Occipital lobe (tissue), 2 donors: ENCODE results near the gene GTPBP3. TPM values are rescaled to one million over a fixed set of nuclear protein-coding genes. Genes with fewer than 3 reads are reported as not detected.
"Not testable (repeated sequence)": the region's sequence is repeated elsewhere in the genome, so short reads cannot be mapped to it uniquely, and the experiment has no call there.

Experiments used
- DNase-seq: peaks from one replicate; lab custom pipeline; 2025; lab: John Stamatoyannopoulos, UW
- total RNA-seq: library from RNA; depleted of rRNA; stranded (reverse); fragments of >200 nt; gene quantifications from one replicate; pipeline ENCODE4 v1.2.3, GENCODE V29; 2014

Gene GTPBP3, protein sequence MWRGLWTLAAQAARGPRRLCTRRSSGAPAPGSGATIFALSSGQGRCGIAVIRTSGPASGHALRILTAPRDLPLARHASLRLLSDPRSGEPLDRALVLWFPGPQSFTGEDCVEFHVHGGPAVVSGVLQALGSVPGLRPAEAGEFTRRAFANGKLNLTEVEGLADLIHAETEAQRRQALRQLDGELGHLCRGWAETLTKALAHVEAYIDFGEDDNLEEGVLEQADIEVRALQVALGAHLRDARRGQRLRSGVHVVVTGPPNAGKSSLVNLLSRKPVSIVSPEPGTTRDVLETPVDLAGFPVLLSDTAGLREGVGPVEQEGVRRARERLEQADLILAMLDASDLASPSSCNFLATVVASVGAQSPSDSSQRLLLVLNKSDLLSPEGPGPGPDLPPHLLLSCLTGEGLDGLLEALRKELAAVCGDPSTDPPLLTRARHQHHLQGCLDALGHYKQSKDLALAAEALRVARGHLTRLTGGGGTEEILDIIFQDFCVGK
- total RNA-seq, result 23.2 TPM

DNA sequence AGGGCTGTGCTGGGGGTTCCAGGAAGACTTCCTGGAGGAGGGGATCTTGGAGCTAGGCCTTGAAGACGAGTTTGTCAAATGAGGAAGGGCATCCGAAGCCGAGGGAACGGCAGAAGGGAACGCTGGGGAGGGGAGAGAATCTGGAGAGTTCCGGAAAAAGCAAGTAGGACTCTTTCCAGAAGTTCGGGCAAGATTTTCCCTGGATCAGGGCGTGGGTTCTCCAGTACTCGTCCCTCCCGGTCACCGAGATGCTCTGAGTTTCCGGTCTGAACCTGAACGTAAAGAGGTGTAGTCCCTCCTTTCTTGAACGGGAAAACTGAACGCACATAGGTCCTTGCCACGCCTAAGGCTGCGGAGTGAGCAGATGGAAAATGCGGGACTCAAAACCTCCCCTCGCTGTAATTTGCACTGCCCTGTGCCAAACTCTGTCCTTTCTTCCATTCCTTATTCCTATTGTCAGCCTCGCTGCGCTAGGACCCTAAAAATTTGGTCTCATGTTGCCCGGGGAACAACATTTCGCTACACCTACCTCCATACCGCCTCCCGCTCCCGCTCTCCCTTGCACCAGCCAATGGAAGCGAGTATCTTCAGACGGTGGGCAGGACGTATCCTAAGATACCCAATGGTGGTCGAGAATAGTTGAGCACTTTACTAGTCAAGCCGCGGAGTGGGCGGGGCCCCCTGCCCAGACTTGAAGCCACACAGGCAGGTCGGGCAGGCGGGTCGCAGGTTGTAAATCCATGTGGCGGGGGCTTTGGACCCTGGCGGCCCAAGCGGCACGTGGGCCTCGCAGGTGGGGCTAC, at the start of gene GTPBP3:
GTPBP3 (plus strand) TSS at position 682 of the 803 bp plus-strand sequence; CDS start at position 741, 59 bp downstream.
- DNase-seq, result peak; percentile 96

DNA sequence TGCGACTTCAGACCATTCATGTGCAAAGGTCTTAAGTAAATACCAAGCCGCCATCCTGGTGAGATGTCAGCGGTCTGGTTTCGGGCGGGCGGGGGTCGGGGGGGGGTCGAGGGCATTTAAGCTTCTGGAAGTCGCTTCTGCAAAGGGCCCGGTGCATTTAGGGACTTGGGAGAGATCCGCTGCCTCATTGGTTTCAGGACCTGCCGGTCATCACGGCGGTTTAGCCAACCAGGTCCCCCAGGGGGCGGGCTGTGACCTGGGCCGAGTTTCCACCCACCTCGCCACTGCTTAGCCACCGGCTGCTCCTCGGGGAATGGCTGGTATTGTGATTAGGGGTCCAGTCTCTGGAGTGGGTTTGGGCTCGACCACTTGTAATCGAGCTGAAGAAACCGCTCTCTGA, 47.9 kb upstream of the GTPBP3 start:
- DNase-seq, result no peak

DNA sequence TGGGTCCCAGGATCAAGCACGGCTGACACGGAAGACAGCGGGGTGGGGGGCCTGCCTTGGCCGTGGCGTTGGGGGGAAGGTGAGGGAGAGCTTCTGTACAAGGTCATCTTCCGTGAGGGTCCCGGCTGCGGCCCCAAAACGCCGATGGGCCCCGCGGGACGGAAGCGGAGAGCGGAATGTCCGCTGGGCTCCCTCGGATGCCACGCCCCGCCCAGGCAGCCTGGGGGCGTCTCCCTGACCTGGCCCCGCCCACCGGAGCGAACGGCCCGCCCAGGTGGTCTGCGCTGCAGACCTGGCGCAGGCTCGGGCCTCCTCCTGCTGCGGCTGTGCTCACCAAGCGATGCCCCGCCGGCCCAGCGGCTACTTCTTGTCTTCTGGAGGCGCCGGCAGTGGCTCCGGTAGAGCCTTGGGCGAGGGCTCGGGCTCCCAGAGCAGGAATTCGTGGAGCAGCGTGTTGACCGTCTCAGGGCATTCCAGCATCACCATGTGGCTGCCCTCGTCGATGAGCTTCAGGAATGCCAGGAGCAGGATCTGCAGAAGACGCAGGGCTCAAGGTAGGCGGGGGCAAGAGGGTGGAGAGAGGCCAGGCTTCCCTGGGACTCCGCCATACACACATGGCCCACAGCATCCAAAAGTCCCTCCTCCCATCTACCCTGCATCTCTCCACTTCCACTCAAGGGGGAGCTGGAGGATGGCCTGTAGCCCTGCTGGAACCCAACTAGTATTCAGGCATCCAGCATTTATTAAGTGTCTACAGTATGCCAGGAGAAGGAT, 44.9 kb upstream of the GTPBP3 start:
- DNase-seq, result no peak

DNA sequence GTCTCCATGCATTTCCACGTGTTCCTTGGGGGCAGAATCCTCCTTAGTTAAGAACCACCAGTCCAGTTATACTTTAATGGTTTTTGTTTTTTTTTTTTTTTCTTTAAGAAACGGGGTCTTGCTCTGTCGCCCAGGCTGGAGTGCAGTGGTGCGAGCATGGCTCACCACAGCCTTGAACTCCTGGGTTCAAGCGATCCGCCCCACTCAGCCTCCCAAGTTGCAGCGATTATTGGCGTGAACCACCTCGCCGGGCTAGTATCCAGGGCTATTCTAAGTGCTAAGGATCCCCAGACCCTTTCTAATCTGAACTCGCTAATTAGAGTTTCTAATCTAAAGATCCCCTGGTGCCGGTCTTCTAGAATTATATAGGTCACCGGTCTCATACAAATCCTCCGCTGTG, 43.7 kb upstream of the GTPBP3 start:
- DNase-seq, result no peak

DNA sequence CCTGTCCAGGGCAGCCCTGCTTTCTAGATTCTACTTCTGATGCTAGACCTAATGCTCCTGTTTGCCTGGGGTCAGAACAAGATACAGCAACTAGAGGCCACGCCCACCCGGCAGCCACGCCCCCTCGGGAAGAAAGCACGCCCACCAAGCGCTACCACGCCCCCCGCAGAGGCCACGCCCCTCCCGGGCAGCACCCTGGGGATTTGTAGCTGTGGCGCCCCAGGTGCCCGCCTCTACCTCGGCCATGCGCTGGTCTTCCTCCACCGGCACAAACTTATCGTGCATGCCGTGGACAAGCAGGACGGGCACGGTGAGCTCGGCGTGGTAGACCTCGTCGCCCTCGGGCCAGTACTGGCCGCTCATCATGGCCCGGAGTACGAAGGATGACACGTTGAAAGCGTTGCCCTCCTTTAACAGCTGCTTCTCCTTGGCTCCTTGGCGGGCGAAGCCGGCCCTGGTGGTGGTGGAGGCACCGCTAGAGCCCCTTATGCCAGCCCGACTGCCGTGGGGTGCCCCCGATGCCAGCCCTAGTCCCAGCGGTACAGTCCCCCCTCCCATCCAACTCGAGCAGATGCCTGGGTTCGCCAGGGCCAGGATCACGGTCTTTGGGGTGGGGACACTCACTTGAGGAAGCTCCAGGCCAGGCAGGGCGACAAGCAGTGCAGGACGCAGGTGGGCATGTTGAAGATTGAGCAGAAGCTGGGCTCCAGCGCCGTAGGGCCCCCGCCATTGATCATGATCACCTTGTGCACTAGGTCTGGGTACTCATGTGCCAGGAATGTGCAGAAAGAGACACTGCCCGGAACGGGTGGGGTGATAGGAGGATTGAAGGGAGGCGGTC, 43.1 kb upstream of the GTPBP3 start:
- no peak for DNase-seq

DNA sequence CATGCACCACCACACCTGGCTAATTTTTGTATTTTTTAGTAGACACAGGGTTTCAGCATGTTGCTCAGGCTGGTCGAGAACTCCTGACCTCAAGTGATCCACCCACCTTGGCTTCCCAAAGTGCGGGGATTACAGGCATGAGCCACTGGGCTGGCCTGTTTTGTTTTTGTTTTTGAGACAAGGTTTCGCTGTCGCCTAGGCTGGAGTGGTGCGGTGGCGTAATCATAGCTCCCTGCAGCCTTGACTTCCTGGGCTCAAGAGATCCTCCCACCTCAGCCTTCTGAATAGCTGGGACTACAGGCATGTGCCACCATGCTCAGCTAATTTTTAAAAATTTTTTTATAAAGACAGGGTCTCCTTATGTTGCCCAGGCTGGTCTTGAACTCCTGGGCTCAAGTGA, 41.8 kb upstream of the GTPBP3 start:
- DNase-seq, result not testable (repeated sequence)

DNA sequence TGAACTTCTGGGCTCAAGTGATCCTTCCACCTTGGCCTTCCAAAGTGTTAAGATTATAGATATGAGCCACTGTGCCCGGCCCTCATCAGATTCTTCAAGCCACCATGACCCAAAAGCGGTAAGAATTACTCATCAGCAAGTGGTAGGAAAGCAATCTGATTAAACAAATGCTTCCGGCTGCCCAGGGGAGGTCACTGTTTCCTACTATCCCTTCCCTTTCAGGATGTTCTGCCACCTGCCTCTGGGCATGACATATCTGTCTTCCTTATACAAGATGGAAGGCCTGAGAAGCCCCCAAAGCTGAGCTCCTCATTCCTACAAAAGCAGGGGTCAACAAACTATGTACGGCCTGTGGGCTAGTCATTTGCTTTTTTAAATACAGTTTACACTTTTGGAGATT, 41.1 kb upstream of the GTPBP3 start:
- DNase-seq, result no peak

DNA sequence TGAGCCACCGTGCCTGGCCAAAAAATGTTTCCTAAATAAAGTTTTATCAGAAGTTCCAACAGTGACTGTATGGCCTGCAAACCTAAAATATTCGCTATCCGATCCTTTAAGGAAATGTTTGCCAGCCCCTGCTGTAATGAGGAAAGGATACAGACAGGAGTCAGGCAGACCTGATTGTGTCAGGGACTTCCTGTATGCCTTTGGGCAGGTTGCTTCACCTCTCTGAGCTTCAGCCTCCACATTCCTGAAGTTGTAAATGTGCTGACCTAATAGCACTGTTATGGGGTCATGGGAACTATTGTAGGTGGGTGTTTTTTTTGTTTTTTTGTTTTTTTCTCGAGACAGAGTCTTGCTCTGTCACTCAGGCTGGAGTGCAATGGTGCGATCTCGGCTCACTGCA, 40.4 kb upstream of the GTPBP3 start:
- DNase-seq, result no peak

DNA sequence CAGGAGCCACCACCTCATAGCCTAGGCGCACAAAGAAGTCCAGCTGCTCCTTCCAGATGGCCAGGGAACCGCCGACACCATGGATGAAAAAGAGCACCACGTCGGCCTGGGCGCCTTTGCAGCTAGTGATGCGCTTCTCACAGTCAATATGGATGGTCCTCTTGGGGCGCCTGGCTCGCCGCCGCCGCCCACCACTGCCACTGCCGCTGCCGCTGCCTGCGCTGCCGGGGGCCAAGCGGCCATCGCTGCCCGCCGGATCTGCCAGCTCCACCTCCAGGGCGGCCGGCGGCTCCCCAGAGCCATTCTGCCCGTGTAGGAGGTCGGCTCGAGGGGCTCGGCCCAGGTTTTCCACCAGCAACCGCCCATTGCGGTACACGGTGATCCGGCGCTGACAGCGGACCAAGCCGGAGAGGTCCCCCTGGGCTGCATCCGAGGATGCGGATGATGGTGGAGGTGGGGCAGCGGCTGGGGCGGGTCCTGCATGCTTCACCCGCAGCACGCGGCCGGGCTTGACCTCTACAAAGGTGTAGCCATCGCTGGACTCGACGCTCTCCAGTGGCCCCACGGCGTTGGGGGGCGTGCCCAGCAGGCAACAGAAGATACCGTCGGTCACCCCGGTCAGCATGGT, 36.2 kb upstream of the GTPBP3 start:
- no peak for DNase-seq

DNA sequence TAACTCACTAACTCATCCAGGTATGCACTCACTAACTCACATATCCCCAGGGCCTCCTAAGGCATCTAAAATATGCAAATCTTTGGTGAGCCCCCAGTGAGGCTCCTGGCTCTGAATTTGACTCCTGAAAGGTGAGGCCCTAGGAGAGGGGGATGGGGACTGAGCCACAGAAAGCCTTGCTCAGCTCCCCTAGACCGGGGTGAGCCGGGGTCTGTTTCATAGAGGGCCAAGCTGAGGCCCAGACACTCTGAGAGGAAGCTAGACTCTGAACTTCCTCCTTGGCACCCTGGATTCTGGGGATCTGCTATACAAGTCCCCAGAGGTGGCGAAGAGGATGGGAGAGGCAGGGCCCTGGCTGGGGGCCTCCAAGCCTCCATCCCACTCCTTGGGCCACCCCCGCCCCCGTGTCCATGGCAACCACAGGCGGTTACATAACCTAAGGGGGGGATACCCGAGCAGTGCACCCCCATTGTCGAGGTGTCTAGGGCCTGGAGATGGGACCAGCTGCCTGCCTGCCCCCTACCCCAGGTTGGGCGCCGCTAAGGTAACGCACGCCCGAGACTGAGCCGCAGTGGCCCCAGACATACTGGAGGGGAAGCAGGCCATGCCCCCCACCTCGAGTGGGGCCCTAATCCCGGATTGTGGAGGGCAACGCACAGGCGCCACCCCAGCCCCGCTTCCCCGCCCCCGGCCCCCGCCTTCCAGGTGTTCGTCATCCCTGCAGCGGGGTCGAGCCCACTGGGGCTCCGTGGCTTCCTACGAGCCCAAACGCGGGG, 34.8 kb upstream of the GTPBP3 start:
- no peak for DNase-seq

DNA sequence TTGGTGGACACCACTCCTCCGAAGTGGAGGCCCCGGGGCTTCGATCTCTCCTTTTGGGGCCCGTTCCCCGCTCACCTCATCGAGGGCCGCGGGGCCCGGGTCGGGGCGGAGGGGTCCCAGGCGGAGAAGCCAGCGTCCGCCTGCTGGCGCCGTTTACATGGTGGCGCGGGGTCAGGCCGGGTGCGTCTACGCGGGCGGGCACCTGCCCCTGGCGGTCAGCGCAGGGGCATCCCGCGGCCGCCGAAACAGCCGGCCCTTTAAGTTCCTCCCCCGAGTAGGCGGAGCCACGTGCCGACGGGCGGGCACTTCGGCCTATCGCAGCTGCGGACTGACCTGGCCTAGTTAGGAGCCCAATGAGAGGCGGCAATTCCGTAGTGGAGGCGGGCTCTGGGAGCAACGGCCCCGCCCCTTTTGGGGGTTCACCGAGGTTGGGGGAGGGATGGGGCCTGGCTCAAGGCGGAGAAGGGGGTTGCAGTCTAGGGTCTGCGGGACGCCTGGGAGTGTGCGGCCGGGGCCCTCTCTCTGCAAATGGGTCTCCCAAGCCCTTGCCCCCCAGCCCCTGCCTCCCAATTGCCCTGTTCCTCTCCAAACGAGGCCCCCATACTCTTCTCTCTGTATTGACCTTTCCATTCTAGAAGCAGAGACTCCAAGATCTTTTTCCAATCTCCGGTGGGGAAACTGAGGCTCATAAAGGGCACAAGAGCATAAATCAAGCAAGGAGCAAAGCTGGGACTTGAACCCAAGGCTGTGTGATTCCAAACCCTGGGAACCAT, 34.0 kb upstream of the GTPBP3 start, which contains the start of gene ABHD8:
ABHD8 (minus strand) TSS at position 259 of the 773 bp plus-strand sequence. CDS start 1,809 bp downstream, outside the sequence.
- peak; percentile 93 for DNase-seq

DNA sequence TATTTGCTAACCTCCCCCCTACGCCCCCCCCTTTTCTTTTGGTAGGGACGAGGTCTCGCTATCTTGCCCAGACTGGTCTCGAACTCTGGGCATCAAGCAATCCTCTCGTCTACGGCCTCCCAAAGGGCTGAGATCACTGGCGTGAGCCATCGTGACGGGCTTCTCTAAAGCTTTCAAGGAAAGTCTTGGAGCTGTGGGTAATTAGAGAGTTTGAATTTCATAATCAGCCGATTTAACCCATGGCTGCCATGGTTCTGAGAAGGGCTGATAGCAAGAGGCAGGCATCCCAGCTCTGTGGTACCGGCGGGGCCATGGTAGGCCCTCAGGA, 33.4 kb upstream of the GTPBP3 start:
- DNase-seq, result no peak

DNA sequence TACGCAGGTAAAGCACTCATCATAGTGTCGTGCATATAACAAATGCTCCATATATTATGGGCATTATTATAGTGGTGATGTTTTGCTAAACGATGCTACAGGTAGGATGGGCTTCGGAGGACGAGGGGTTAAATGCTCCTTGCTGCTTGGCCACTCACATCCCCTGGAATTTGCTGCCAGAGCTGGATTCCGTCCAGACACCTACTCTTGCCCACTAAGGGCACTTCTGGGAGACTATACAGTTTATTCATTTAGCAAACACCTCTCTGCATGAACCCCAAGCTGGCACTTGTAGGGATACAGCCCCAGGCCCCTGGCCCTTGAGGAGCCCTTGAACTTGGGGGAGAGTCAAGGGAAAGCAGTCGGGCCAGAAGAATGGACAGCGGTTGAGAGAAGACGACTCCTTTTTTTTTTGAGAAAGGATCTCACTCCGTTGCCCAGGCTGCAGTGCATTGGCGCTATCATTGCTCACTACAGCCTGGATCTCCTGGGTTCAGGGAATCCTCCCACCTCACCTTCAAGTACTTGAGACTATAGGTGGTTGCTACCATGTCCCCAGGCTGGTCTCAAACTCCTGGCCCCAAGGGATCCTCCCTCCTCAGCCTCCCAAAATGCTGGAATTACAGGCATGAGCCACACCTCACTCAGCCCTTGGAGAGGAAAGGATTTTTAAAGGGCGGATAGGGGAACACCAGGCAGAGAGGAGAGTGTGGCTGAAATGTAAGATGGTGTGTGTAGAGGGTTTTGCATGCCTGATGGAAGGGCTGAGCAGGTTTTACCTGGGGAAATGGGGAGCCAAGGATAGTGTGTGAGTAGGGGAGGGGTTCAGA, 32.8 kb upstream of the GTPBP3 start:
- DNase-seq, result no peak

DNA sequence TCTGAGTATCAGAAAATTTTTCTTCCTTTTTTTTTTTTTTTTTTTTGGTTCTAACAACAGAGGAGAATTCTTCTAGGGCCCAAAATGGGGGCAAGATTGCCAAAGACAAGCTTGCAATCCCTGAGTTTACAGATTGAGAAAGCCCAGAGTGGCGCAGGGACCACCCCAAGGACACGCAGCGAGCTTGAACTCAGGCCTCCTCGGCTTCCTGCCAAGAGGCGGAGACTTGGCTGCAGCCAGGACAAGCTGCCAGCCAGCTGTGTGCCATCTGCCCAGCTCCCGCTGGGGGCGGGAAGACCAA, 32.2 kb upstream of the GTPBP3 start:
- DNase-seq, result no peak

DNA sequence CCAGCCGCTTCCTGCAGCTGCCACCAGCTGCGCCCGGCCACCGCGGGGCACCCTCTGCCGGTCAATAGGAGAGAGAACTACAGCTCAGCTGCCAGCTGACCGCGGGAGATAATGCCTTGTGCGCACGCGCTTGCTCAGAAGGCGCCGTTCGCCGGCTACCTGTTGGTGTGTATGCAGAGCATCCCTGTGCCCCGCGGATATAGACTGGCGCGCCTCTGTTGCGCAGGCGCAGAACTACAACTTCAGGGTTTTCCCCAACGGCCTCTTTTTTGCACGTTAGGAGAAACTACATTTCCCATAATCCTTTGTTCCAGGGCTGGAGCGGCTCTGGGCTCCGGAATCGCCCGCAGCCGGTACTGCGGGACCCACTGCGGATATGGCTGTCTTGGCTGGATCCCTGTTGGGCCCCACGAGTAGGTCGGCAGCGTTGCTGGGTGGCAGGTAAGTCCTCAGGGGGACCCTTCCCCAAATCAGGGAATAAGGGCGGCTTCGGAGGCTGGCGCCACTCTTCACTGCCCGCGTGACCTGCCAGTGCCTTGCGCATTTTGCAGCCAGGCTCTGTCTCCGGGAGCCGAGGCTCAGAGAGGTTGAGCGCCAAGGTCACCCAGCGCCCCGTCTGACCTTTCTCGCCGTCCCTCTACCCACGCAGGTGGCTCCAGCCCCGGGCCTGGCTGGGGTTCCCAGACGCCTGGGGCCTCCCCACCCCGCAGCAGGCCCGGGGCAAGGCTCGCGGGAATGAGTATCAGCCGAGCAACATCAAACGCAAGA, 31.7 kb upstream of the GTPBP3 start, which contains the start of gene MRPL34:
MRPL34 (plus strand) TSS at position 356 of the 768 bp plus-strand sequence; CDS start at position 377, 21 bp downstream.
- peak; percentile 95 for DNase-seq

DNA sequence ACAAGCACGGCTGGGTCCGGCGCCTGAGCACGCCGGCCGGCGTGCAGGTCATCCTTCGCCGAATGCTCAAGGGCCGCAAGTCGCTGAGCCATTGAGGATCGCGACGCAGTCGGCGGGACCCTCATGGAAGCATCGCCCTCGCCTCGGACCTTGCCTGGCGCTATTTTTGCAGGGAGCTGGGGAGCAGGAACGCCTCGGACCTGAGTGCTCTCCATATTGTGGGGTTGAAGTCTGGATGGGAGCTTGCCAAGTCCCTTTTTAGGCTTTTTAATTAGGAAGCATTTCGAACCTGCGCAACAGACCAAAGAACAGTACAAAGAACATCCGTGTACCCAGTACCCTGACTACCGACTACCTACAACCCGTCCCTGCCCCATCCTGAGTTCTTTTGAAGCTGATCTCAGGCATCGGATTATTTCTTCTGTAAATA, 31.1 kb upstream of the GTPBP3 start:
- no peak for DNase-seq

DNA sequence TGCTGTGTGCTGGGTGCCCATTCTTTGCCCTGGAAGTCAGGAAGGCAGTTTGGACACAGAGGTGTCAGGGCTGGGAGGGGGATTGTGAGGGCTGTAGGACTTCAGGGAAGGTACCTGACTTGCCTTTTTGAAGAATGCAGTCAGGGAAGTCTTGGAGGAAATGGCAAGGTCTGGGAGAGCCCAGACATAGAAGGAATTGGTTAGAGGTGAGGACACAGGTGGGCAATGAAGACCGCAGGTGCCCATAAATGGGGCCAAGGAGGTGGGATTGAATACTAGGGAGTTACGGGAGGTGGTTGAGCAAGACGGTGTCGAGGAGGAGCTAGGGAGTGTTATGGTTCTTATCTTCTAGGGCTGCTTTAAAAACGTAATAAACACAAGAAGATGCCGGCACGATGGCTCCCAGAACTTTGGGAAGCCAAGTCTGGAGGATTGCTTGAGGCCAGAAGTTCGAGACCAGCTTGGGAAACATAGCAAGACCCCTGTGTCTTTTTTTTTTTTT, 29.4 kb upstream of the GTPBP3 start:
- DNase-seq, result no peak
